GM20431 (cell line): Measurements from ENCODE around the gene SIL1.
"Not testable (repeated sequence)": the region's sequence is repeated elsewhere in the genome, so short reads cannot be mapped to it uniquely, and the experiment has no call there.

ENCODE experiments used
- in situ Hi-C: fragments of 300-500 bp; cut with MseI, MboI; formaldehyde crosslinking; loops from one replicate; pipeline ENCODE4 v1.15.0; 2020; ENCODE audit warnings: low sequenced_read_pairs; ENCODE audit not compliant: unreplicated experiment

Gene SIL1

DNA sequence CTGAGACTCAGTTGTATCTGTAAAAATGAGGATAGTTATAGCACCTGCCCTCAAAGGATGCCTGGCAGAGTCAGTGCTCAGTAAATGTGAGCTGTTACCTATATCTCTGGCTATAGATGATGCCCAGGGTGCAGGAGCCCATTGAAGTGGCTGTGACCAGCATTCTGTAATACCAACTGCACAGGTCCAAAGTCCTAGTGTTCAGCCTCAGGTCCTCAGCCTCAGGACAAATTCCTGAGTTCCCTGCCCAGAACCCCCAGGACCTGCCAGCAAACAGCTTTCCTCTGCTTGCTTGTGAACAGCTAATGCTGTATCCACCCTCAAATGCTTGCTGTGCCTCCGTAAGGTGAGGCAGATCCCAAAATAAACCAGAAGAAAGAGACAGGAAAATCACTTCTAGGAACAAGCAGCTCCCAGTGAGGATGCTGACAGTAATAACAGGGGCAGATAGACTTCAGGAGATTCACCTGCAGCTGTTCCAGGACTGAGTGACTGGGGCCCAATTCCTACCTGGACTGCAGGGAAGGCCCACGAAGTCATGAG lies 80.8 kb downstream of the SIL1 start:
- in situ Hi-C loops: no loop called here

DNA sequence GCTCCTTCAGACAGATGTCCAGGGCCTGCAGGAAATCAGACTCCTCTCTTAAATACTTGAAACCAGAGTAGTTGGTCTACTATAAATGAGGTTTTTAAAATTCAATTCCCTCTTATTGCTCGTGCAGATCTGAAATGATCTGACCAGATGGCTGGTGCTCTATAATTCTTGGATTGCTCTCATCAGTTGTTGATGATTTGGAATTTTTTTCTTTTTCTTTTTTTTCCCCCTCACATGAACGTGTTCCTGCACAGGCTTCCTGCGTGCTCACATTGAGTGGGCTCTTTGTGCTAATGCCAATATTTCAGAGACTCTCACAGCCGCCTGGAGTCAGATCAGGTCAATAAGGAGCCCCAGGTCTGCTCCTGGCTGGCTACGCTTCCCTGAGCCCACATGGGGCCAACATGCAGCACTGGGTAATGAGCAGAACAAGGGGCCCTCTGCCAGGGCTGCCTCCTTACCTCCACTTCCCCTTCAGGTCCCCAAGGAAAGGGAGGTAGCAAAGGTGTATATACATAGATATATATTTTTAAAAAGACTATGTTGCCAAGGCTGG lies 82.0 kb downstream of the SIL1 start:
- in situ Hi-C loops: no loop called here

- in situ Hi-C loops: no loop called here
Measured at GRCh38 chr5:139113892-139114291, 84.3 kb downstream of the SIL1 start.

GRCh38 chr5:139112362-139112761 lies 85.8 kb downstream of the SIL1 start:
- in situ Hi-C loops: not testable (repeated sequence)

GRCh38 chr5:139110526-139111168 lies 87.5 kb downstream of the SIL1 start:
- in situ Hi-C loops: no loop called here

GRCh38 chr5:139108063-139108824 lies 89.9 kb downstream of the SIL1 start:
- in situ Hi-C loops: no loop called here

DNA sequence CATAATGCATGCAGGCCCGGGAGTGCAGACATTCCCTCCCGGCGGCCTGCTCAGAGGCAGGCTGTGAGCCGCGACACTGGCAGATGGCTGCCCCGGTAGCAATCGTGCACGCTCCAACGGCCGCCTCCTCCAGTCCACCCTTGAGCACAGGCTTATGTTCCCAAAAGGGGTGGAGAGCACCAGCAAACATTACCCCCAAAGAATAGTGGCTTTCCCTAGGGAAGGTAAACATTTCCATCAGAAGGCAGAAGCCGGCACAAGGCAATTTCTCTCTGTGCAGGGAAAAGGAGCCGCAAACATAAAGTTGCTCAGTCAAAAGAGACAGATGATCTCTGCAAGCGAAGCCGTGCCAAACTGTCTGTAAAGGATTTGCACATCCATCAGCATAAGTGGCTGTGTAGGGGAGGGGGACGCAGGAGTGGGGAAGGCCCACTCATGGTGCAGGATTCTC lies 92.5 kb downstream of the SIL1 start:
- in situ Hi-C loops: no loop called here

DNA sequence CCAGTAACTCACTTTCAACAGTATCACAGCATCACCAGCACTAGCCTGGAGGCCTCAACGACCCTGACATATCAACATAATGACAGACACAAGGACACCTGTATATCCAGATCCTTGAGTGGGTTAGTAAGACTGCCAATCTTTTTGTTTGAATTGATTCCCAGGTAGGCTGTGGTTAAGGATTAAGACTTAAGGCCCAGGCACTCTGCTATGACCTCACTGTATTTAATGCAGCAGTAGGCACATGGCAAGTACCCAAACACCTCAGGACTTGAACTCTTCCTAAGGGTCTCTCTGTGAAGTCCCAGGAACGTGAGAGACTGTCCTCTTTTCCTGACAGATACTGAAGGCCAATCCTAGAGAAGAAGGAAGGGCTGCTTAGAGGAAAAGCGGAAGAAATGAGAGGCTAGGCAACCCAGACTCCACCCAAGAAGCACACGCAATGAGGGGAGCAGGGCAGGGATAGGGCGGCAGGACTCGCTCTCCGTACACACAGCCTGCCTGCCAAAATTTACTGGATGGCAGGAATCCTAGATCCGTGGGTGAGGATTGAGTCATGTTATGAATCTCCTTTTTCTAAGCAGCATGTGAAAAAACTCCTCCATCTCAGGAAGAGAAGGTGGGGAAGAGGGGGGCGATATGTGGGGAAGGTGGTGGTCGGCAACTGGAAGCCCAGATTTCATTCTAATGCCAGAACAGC lies 93.4 kb downstream of the SIL1 start:
- in situ Hi-C loops: no loop called here

GRCh38 chr5:139103762-139104161 lies 94.4 kb downstream of the SIL1 start:
- in situ Hi-C loops: no loop called here

DNA sequence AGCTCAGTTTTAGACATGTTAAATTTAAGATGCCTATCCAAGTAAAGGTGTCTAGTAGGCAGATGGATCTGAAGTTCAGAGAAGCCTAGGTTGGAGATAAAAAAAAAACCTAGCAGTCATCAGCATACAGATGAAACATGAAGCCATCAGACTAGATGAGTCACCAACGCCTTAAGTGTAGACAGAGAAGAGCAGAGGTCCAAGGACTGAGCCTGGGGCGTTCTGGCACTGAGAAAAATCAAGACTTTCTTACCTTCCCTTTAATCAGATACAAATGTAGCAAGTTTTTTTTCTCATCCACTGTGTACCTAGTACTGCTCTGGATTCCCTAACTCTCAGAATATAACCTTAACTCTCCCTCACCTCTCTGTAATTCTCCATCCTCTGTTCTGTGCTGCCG lies 97.3 kb downstream of the SIL1 start:
- in situ Hi-C loops: no loop called here

- in situ Hi-C loops: no loop called here
Measured at GRCh38 chr5:139094154-139095131, 103.7 kb downstream of the SIL1 start.

DNA sequence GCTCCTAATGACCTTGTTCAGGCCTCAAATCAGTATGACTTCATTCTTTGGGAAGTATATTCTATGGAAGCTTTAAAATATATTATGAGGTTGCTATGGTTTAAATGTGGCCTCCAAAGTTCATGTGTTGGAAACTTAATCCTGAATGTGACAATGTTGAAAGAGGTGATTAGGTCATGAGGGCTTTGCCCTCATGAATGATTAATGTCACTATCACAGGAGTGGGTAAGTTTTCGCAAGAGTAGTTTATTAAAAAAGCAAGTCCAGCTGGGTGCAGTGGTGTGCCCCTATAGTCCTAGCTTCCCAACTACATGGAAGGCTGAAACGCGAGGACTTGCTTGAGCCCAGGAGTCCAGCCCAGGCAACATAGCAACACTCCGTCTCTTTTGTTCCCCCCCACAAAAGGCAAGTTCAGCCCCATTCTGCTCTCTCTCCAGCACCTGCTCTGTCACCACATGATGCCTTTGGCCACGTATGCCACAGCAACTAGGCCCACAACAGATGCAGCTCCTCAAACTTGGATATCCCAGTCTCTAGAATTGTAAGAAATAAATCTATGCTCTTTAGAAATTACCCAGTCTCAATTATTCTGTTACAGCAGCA lies 105.3 kb downstream of the SIL1 start:
- in situ Hi-C loops: no loop called here

- in situ Hi-C loops: no loop called here
Measured at GRCh38 chr5:139091439-139092156, 106.6 kb downstream of the SIL1 start.

- in situ Hi-C loops: no loop called here
Measured at GRCh38 chr5:139090581-139090980, 107.6 kb downstream of the SIL1 start.

DNA sequence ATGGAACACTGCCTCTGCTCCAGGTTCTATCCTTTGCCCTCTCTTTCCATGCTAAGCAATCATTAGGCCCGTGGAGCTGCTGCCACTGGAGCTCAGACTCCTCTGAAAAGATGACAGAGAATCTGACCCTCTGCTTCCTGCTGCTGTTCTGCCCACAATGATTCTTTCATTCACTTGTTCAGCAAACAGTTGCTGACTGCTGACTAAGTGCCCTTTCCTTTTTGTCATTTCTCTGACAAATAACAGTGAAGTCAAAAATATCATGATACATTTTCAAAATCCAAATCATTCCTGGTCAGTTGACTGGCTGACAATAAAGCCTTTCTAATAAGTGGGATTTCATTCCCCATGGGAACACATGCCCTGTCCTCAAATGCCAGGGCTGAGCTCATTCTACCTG lies 110.1 kb downstream of the SIL1 start:
- in situ Hi-C loops: no loop called here

DNA sequence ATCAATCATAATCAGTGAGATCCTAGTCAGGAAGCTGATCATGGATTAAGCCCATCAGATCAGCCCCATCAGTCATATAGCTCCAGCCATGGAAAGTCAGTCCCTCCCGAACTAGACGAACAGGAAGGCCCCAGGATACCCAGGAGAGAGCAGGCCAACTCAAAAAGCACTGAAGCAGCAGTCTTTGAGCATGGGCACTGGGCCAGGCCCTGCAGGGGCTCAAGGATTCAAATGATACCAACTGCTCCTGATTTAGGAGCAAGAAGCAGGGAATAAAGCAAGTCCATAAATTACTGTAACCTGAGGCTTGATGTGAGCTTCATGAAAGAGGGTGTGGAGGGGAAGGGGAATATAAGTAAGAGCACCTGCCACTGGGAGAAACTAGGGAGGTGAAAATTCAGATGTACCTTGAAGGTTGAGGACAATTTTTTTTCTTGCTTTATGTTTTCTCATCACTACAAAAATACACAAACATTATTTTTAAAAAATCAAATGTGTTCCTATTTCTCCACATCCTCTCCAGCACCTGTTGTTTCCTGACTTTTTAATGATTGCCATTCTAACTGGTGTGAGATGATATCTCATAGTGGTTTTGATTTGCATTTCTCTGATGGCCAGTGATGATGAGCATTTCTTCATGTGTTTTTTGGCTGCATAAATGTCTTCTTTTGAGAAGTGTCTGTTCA lies 115.2 kb downstream of the SIL1 start:
- in situ Hi-C loops: no loop called here

DNA sequence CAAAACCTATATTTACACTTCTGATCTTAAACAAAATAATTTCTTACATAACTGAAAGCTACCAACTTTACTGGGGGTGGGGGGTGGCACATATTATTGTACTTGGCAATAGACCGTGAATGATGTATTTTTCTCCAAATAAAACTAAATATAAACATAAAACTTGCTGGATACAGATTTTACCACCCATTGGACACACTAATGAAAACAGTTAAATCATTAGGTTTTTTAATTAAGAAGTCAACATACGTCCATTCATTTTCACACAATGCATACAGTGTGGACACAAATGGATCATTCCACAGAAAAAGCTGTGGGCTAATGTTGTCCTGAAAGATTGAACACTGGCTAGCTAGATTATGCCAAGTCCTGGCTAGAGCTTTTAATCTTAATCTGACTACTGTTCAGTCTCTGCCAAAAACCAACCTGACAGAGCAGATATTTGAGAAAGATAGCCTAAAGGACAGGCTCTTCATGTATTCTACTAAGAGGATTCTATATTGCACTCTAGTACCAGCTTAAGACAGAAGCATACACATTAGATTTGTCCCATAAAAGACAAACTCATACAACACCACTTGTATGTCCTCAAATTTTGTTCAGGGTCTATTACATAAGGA lies 118.1 kb downstream of the SIL1 start:
- in situ Hi-C loops: no loop called here
